Measurements from ENCODE around the gene HMOX1. TPM values are rescaled to one million over a fixed set of nuclear protein-coding genes. Genes with fewer than 3 reads are reported as not detected.

Gene HMOX1
- total and polyA plus RNA-seq, 2 donors (not counting 3 experiments of a cell fraction or from before 2014, with no cell fraction given) = 41.1 to 69.1 TPM

DNA sequence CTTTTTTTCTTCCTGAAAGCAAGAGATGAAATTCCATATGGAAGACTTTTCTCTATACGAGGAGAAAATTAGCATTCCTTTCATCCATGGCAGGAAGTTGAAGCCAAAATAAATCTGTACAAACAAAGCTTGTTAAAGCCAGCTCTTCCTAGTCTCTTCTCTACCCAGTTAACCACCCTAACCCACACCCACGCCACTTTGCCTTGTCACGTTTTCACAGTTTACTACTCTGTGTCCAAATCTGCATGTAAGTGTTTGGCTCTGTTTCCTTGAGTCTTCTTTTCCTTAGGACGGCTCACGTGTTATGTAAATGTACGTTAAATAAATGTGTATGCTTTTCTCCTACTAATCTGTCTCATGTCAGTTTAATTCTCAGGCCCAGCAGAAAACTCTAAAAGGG, 7.1 kb upstream of the HMOX1 start:
- H3K79me2 ChIP-seq (ENCODE audit: control insufficient read depth, insufficient read depth, low read length) = no peaks in the 10 kb centered on the region
- H3K4me2 ChIP-seq (ENCODE audit: insufficient read depth, low read length) = no peak overlapping the region
- peaks cover 17% of the 10 kb centered on the region for H3K4me1 ChIP-seq (ENCODE audit: control insufficient read depth, extremely low read depth, insufficient read depth, low read length)
- ChIA-PET POLR2A (no interaction called here), CTCF (no interaction called here)
- H3K36me3 ChIP-seq (ENCODE audit: control insufficient read depth in 2 of 2, extremely low read depth in 1 of 2, insufficient read depth in 2 of 2, low read length in 2 of 2) = no peaks in the 10 kb centered on the region
- peak overlapping the region; percentile 26 for H2AFZ ChIP-seq (ENCODE audit: low read depth, low read length)
- dilution Hi-C loops (cut with MboI; ENCODE audit: extremely low pct_ligation_motif_present, low sequenced_read_pairs) = no loop called here
- no peak overlapping the region for H3K27ac ChIP-seq (ENCODE audit: insufficient read depth, low read depth, low read length)
- H3K9ac ChIP-seq (replicated peaks; ENCODE audit: extremely low read depth, insufficient read depth, low read length) = no peak overlapping the region
- FAIRE-seq = no peak
- DNase-seq (ENCODE audit: low read depth, low spot score) = no peak
- no peaks in the 10 kb centered on the region for H3K27me3 ChIP-seq (ENCODE audit: control insufficient read depth in 2 of 2, insufficient read depth in 2 of 2, low read length in 2 of 2)
- no peaks in the 10 kb centered on the region for H3K9me1 ChIP-seq (replicated peaks; ENCODE audit: control insufficient read depth, extremely low read depth, insufficient read depth, low read length)
- no peak for TF ChIP-seq POLR2A (IDR thresholded peaks at IDR 0.05; ENCODE audit: low read depth, low read length)
- no peak for TF ChIP-seq EZH2 (IDR thresholded peaks at IDR 0.05; ENCODE audit: borderline replicate concordance, low read depth, low read length, severe bottlenecking)
- TF ChIP-seq POLR2AphosphoS5 (IDR thresholded peaks at IDR 0.05; ENCODE audit: insufficient read depth, low read depth, low read length) = no peak
- TF ChIP-seq GATA2 (IDR thresholded peaks at IDR 0.05; ENCODE audit: insufficient read depth, insufficient read length, low read depth, low read length) = no peak
- TF ChIP-seq, protein P1, sequence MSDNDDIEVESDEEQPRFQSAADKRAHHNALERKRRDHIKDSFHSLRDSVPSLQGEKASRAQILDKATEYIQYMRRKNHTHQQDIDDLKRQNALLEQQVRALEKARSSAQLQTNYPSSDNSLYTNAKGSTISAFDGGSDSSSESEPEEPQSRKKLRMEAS (IDR thresholded peaks at IDR 0.05; ENCODE audit: insufficient read depth, insufficient read length) = no peak
- TF ChIP-seq JUN (IDR thresholded peaks at IDR 0.05; ENCODE audit: borderline replicate concordance, insufficient read depth, insufficient read length, low read depth) = no peak
- no peak for TF ChIP-seq FOS (IDR thresholded peaks at IDR 0.05; ENCODE audit: borderline replicate concordance, insufficient read depth, low read length)
- TF ChIP-seq, protein P2, sequence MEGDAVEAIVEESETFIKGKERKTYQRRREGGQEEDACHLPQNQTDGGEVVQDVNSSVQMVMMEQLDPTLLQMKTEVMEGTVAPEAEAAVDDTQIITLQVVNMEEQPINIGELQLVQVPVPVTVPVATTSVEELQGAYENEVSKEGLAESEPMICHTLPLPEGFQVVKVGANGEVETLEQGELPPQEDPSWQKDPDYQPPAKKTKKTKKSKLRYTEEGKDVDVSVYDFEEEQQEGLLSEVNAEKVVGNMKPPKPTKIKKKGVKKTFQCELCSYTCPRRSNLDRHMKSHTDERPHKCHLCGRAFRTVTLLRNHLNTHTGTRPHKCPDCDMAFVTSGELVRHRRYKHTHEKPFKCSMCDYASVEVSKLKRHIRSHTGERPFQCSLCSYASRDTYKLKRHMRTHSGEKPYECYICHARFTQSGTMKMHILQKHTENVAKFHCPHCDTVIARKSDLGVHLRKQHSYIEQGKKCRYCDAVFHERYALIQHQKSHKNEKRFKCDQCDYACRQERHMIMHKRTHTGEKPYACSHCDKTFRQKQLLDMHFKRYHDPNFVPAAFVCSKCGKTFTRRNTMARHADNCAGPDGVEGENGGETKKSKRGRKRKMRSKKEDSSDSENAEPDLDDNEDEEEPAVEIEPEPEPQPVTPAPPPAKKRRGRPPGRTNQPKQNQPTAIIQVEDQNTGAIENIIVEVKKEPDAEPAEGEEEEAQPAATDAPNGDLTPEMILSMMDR (IDR thresholded peaks at IDR 0.05; ENCODE audit: extremely low read depth in 1 of 2, insufficient read depth in 1 of 2, low read depth in 1 of 2, low read length in 2 of 2) = no peak
- no peak for TF ChIP-seq MYC (IDR thresholded peaks at IDR 0.05; ENCODE audit: low read depth, low read length)
- BruUV-seq (replicated peaks) = no TSS peak
- intact Hi-C loops (cut with micrococcal nuclease) = no loop called here
- H4K20me1 ChIP-seq (replicated peaks; ENCODE audit: control insufficient read depth, extremely low read depth, insufficient read depth, low read length) = no peaks in the 10 kb centered on the region
- H3K4me3 ChIP-seq (replicated peaks in 1 of 3; ENCODE audit: insufficient read depth in 1 of 3, low read depth in 1 of 3, low read length in 3 of 3) = no peak overlapping the region
- H3K9me3 ChIP-seq (replicated peaks; ENCODE audit: control insufficient read depth, insufficient read depth, low read length) = no peaks in the 10 kb centered on the region

All from endothelial cell of umbilical vein (primary cell).